T47D (cell line): ENCODE data around the gene LIG1.

Experiments
- DNase-seq, 2 experiments: peaks; one replicate each; pipeline versions ENCODE4 v3.0.0 to v3.0.0-alpha.2; 2011 to 2012; ENCODE audit warnings: low read depth in 1 of 2, low spot score in 1 of 2
- JUND ChIP-seq: IDR thresholded peaks from 2 replicates; pipeline ENCODE4 v1.6.1; 2012; ENCODE audit warnings: low read depth
- in situ Hi-C: cut with HindIII; loops from 2 replicates; pipeline ENCODE4 v1.10.0; 2016; ENCODE audit warnings: low sequenced_read_pairs, low pct_unique_long_range_greater_than_20kb

Gene LIG1

GRCh38 chr19:48169939-48170803 lies at the start of gene LIG1, which contains the start of gene ZSWIM9:
TSS of gene LIG1 (minus strand) at chr19:48170344. CDS start at chr19:48165566, 4,778 bp downstream.
TSS of gene ZSWIM9 (plus strand) at chr19:48170680. CDS start at chr19:48171803, 1,123 bp downstream.
- in situ Hi-C loops: no loop called here
- no peak for TF ChIP-seq JUND
- DNase-seq: peak; percentile 91 to 96

GRCh38 chr19:48218997-48219396 lies 48.9 kb upstream of the LIG1 start:
- TF ChIP-seq JUND: no peak
- in situ Hi-C loops: no loop called here
- DNase-seq: no peak

GRCh38 chr19:48216933-48217332 lies 46.8 kb upstream of the LIG1 start:
- in situ Hi-C loops: no loop called here
- TF ChIP-seq JUND: no peak
- DNase-seq: no peak

- TF ChIP-seq JUND: no peak
- DNase-seq: no peak
- in situ Hi-C loops: no loop called here
Measured at GRCh38 chr19:48213959-48214358, 43.8 kb upstream of the LIG1 start.

- no peak for TF ChIP-seq JUND
- no peak for DNase-seq
- in situ Hi-C loops: no loop called here
Measured at GRCh38 chr19:48210005-48210404, 39.9 kb upstream of the LIG1 start.

GRCh38 chr19:48206397-48207093 lies 36.4 kb upstream of the LIG1 start:
- no peak for TF ChIP-seq JUND
- no peak for DNase-seq
- in situ Hi-C loops: no loop called here

GRCh38 chr19:48203794-48204628 lies 33.9 kb upstream of the LIG1 start:
- in situ Hi-C loops: no loop called here
- peak; percentile 84 to 95 for DNase-seq
- TF ChIP-seq JUND: no peak

GRCh38 chr19:48203222-48203793 lies 33.2 kb upstream of the LIG1 start:
- in situ Hi-C loops: no loop called here
- DNase-seq: no peak

GRCh38 chr19:48196933-48197665 lies 27.0 kb upstream of the LIG1 start:
- no peak for TF ChIP-seq JUND
- DNase-seq: no peak
- in situ Hi-C loops: no loop called here

More at GRCh38 chr19:48203222-48203793, 33.2 kb upstream of the LIG1 start:
- TF ChIP-seq JUND: no peak

GRCh38 chr19:48196321-48196763 lies 26.2 kb upstream of the LIG1 start:
- no peak for TF ChIP-seq JUND
- no peak for DNase-seq
- in situ Hi-C loops: no loop called here

GRCh38 chr19:48194844-48195830 lies 25.0 kb upstream of the LIG1 start:
- in situ Hi-C loops: no loop called here
- DNase-seq: no peak
- TF ChIP-seq JUND: no peak
